Skeletal muscle satellite cell (primary cell): ENCODE data around the gene TENM4.
"Not testable (repeated sequence)": the region's sequence is repeated elsewhere in the genome, so short reads cannot be mapped to it uniquely, and the experiment has no call there.

Experiments
- H3K27me3 ChIP-seq: 2 replicates; pipeline ENCODE4 v1.7.0; 2013; ENCODE audit warnings: low read length; ENCODE audit not compliant: control insufficient read depth, insufficient read depth
- H3K36me3 ChIP-seq: 2 replicates; pipeline ENCODE4 v1.7.0; 2013; ENCODE audit warnings: mild to moderate bottlenecking, control low read depth, low read length; ENCODE audit not compliant: insufficient read depth
- H3K4me1 ChIP-seq: 2 replicates; pipeline ENCODE4 v1.7.0; 2013; ENCODE audit warnings: low read length; ENCODE audit not compliant: control insufficient read depth, insufficient read depth
- H3K4me2 ChIP-seq: 2 replicates; pipeline ENCODE4 v1.7.0; 2013; ENCODE audit warnings: mild to moderate bottlenecking, low read length
- H3K4me3 ChIP-seq: 2 replicates; pipeline ENCODE4 v1.7.0; 2013; ENCODE audit warnings: low read length
- H3K9ac ChIP-seq: 2 replicates; pipeline ENCODE4 v1.7.0; 2013; ENCODE audit warnings: mild to moderate bottlenecking, low read depth, low read length, moderate library complexity
- H3K9me3 ChIP-seq: replicated peaks from 2 replicates; pipeline ENCODE4 v1.7.0; 2013; ENCODE audit warnings: mild to moderate bottlenecking, control low read depth, low read length
- small RNA-seq: library from RNA; depleted of rRNA; stranded (forward); fragments of <200 nt; gene quantifications from one replicate; pipeline ENCODE3, GENCODE V24; 2012

Gene TENM4

DNA sequence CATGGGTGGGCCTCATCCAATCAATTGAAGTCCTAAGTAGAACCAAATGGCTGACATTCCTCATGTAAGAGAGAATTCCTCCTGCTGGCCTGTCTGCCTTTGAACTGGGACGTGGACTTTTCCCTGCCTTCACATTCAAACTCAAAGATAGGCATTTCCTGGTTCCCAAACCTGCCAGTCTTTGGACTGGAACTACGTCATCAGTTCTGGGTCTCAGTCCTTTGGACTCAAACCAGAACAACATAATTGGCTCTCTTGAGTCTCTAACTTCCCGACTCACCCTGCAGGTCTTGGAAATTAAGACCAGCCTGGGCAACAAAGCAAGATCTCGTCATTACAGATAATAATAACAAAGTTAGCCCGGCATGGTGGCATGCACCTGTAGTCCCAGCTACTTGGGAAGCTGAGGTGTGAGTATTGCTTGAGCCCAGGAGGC, 827.4 kb downstream of the TENM4 start:
- no peaks in the 10 kb centered on the region for H3K4me1 ChIP-seq
- H3K9me3 ChIP-seq, result no peaks in the 10 kb centered on the region
- H3K9ac ChIP-seq, result no peak overlapping the region
- H3K36me3 ChIP-seq, result no peaks in the 10 kb centered on the region
- peaks cover 3% of the 10 kb centered on the region for H3K27me3 ChIP-seq
- no peak overlapping the region for H3K4me2 ChIP-seq
- H3K4me3 ChIP-seq, result no peak overlapping the region

DNA sequence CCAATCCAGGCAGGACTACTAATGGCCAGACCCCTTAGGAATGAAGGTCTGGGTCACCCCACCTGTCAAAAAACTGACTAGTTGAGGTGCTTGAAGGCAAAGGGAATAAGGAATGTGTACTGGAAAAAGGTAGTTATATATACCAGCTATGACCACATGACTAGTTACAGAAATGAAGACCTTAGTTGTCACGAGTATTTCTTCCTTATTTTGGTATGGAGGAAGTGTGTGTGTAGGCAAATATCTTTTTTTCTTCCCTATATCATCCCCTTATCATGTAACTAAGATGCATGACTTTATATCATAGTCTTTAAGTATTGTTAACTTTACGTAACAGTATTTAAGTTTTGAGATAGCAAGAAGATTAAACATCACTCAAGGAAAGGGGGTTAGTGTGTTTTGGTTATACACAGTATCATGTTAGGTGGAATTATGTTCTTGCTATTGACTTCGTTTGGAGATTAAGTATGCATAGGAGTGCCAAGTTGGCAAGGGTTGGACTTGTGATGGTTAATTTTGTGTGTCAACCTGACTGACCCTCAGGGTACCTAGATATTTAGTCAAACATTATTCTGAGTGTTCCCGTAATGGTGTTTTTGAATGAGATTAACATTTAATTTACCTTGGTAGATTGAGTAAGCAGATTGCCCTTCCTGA, 828.0 kb downstream of the TENM4 start:
- Histone ChIP-seq H3K4me2 (no peak overlapping the region), H3K9ac (no peak overlapping the region), H3K4me3 (no peak overlapping the region), H3K36me3 (no peaks in the 10 kb centered on the region), H3K27me3 (peaks cover 3% of the 10 kb centered on the region), H3K4me1 (no peaks in the 10 kb centered on the region), H3K9me3 (no peaks in the 10 kb centered on the region)

DNA sequence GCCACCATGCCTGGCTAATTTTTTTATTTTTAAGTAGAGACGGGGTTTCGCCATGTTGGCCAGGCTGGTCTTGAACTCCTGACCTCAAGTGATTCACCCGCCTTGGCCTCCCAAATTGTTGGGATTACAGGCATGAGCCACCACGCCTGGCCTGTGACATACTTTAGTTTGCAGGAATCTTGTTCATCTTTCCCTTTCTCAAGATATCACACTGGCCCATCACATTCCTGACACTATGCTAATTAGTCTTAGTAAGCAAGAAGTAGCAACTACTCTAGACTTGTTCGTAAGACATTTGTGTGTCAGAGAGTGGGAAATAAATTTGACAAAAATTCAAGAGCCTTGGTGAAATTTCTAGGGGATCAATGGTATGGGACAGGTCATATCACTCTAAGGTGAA, 831.5 kb downstream of the TENM4 start:
- H3K4me2 ChIP-seq, H3K9me3 ChIP-seq, H3K4me3 ChIP-seq, H3K4me1 ChIP-seq, H3K36me3 ChIP-seq, H3K27me3 ChIP-seq, H3K9ac ChIP-seq: not testable (repeated sequence)

DNA sequence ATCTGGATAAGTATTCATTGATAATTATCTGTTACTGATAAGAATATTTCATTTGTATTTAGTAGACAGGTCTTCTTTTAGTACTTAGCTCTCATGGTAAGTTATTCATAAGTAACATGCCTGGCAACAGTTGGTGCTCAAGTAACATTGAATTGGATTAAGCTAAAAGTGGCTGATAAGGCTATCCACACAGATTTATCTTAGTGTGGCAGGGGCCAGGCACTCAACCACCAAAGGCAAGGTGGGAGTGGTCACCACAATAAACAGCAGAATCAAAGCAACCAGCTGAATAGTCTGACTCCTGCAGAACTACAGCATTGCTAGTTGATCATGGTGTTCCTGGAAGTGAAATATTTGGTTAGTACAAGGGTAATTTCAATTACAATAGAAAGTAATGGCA, 833.1 kb downstream of the TENM4 start:
- H3K4me3 ChIP-seq, result no peak overlapping the region
- H3K4me1 ChIP-seq, result no peaks in the 10 kb centered on the region
- peaks cover 4% of the 10 kb centered on the region for H3K27me3 ChIP-seq
- no peak overlapping the region for H3K4me2 ChIP-seq
- H3K9me3 ChIP-seq, result no peaks in the 10 kb centered on the region
- no peak overlapping the region for H3K9ac ChIP-seq
- no peaks in the 10 kb centered on the region for H3K36me3 ChIP-seq

DNA sequence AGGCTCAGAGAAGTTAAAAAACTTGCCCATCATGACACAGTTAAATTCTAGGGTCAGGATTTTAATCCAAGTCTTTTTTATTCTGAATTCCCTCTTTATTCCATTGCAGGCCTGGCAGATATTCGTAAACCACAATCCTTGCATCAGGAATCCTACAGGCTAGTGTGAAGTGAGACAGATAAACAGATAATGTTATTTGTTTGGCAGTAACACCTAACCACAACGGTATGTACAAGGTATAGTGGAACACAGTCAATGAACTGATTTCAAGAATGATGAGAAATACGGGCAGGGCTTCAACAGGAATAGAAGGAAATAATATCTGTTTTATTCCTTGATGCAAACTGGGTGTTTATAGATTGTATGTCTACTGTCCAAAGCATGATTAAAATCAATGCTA, 834.2 kb downstream of the TENM4 start:
- H3K4me3 ChIP-seq, result no peak overlapping the region
- H3K4me2 ChIP-seq, result no peak overlapping the region
- H3K27me3 ChIP-seq, result peaks cover 9% of the 10 kb centered on the region
- H3K36me3 ChIP-seq, result no peaks in the 10 kb centered on the region
- H3K9me3 ChIP-seq, result no peaks in the 10 kb centered on the region
- no peaks in the 10 kb centered on the region for H3K4me1 ChIP-seq
- no peak overlapping the region for H3K9ac ChIP-seq

DNA sequence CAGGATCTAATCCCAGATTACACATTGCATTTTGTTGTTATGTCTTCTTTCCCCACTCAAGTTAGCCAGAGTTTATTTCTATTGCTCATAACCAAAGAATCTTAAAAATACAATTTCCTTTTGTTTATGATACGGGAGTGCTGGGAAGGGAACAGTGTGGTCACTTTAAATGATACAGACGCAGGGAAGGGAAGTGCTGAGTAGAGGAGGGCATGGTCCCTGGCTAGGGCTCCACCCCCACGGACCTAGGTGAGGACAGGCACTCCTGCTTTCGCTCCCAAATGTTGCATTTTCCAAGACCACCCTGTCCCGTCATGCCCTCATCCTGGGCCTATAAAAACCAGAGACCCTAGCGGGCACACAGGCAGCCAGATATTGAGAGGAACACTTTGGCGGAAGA, 835.5 kb downstream of the TENM4 start:
- Histone ChIP-seq H3K36me3 (no peaks in the 10 kb centered on the region), H3K9me3 (no peaks in the 10 kb centered on the region), H3K27me3 (peaks cover 9% of the 10 kb centered on the region), H3K4me2 (no peak overlapping the region), H3K4me3 (no peak overlapping the region), H3K4me1 (no peaks in the 10 kb centered on the region), H3K9ac (no peak overlapping the region)

DNA sequence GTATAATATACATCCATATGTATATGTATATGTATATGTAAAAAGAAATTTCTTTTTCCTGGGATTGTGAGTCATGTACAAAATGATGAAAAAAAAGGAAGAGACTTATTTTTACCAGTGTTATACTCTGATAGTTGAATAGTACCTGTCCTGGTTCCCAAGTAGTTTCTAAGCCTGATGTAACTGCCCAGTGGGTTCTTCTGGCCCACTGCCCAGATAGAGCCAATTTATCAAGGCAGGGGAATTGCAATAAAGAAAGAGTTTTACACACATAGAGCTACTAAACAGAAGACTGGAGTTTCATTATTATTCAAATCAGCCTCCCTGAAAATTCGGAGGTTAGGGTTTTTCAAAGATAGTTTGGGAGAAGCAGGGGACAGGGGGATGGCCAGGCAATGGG, 837.0 kb downstream of the TENM4 start:
- H3K4me3 ChIP-seq, result no peak overlapping the region
- no peaks in the 10 kb centered on the region for H3K4me1 ChIP-seq
- H3K4me2 ChIP-seq, result no peak overlapping the region
- H3K9ac ChIP-seq, result no peak overlapping the region
- peaks cover 9% of the 10 kb centered on the region for H3K27me3 ChIP-seq
- no peaks in the 10 kb centered on the region for H3K36me3 ChIP-seq
- no peaks in the 10 kb centered on the region for H3K9me3 ChIP-seq

Small RNA genes within 50 kb of the gene (small RNA-seq; reads per million reads assigned to genes)
- gene MIR5579 (0.63 reads per million), gene MIR708 (123 reads per million, percentile 97 among the genes with 10 or more reads in this experiment)
